Kidney epithelial cell (primary cell): ENCODE results near the gene ANKRD36C. TPM values are rescaled to one million over a fixed set of nuclear protein-coding genes. Genes with fewer than 3 reads are reported as not detected.
"Not testable (repeated sequence)": the region's sequence is repeated elsewhere in the genome, so short reads cannot be mapped to it uniquely, and the experiment has no call there.

Experiments
- DNase-seq: peaks from one replicate; pipeline ENCODE4 v3.0.0-alpha.2; 2010; ENCODE audit warnings: low read depth
- H3K27me3 ChIP-seq: 2 replicates; pipeline ENCODE4 v1.6.0; 2011; ENCODE audit warnings: low read length; ENCODE audit not compliant: control insufficient read depth, insufficient read depth
- H3K36me3 ChIP-seq: 2 replicates; pipeline ENCODE4 v1.5.1; 2011; ENCODE audit warnings: low read length; ENCODE audit not compliant: control insufficient read depth, insufficient read depth
- H3K4me3 ChIP-seq: 2 replicates; pipeline ENCODE4 v1.5.1; 2011; ENCODE audit warnings: low read depth, mild to moderate bottlenecking, control low read depth, low read length
- CTCF ChIP-seq: IDR thresholded peaks from 2 replicates; pipeline ENCODE4 v1.5.1; 2011; ENCODE audit warnings: mild to moderate bottlenecking, moderate library complexity, low read length, control low read depth, inconsistent platforms; ENCODE audit not compliant: insufficient read depth, poor library complexity, severe bottlenecking
- total RNA-seq: library from RNA; depleted of rRNA; stranded (reverse); fragments of >200 nt; gene quantifications from 2 replicates; pipeline ENCODE4 v1.2.3, GENCODE V29; 2015

Gene ANKRD36C
- total RNA-seq, 1 donor from 2014 or later, result 14.0 TPM

- no peak for DNase-seq
- H3K27me3 ChIP-seq, result no peaks in the 10 kb centered on the region
- no peaks in the 10 kb centered on the region for H3K36me3 ChIP-seq
- TF ChIP-seq CTCF, result no peak
- H3K4me3 ChIP-seq, result no peak overlapping the region
These were observed 155.5 kb downstream of the ANKRD36C start for GRCh38 chr2:95836151-95836550.

GRCh38 chr2:95834077-95835013 is 157.3 kb downstream of the ANKRD36C start:
- H3K36me3 ChIP-seq, H3K4me3 ChIP-seq, DNase-seq, H3K27me3 ChIP-seq: not testable (repeated sequence)

DNA sequence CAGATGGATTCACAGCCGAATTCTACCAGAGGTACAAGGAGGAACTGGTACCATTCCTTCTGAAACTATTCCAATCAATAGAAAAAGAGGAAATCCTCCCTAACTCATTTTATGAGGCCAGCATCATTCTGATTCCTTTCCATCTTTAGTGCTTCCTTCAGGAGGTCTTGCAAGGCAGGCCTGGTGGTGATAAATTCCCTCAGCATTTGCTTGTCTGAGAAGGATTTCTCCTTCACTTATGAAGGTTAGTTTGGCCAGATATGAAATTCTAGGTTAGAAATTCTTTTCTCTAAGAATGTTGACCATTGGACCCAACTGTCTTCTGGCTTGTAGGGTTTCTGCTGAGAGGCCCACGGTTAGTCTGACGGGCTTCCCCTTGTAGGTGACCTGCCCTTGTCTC is 167.4 kb downstream of the ANKRD36C start:
- DNase-seq, H3K27me3 ChIP-seq, H3K4me3 ChIP-seq, H3K36me3 ChIP-seq: not testable (repeated sequence)

DNA sequence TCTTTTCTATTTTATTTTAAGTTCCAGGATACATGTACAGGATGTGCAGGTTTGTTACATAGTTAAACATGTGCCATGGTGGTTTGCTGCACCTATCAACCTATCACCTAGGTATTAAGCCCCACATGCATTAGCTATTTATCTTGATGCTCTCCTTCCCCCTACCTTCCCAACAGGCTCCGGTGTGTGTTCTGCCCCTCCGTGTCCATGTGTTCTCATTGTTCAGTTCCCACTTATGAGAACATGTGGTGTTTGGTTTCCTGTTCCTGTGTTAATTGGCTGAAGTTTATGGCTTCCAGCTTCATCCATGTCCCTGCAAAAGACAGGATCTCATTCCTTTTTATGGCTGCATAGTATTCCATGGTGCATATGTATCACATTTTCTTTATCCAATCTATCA is 174.1 kb downstream of the ANKRD36C start:
- H3K27me3 ChIP-seq, DNase-seq, H3K4me3 ChIP-seq, H3K36me3 ChIP-seq: not testable (repeated sequence)

- not testable (repeated sequence) for DNase-seq, H3K27me3 ChIP-seq, H3K36me3 ChIP-seq, H3K4me3 ChIP-seq
These were observed 178.3 kb downstream of the ANKRD36C start for GRCh38 chr2:95813311-95813710.

- TF ChIP-seq CTCF, result no peak
These were observed 191.7 kb downstream of the ANKRD36C start for GRCh38 chr2:95799892-95800291.

GRCh38 chr2:95799147-95799889 is 192.3 kb downstream of the ANKRD36C start:
- not testable (repeated sequence) for DNase-seq, H3K4me3 ChIP-seq, H3K27me3 ChIP-seq, H3K36me3 ChIP-seq

More at GRCh38 chr2:95799892-95800291, 191.7 kb downstream of the ANKRD36C start:
- no peaks in the 10 kb centered on the region for H3K36me3 ChIP-seq
- no peak overlapping the region for H3K4me3 ChIP-seq
- no peak for DNase-seq
- no peaks in the 10 kb centered on the region for H3K27me3 ChIP-seq

GRCh38 chr2:95796249-95797099 is 195.2 kb downstream of the ANKRD36C start:
- H3K27me3 ChIP-seq, DNase-seq, H3K4me3 ChIP-seq, H3K36me3 ChIP-seq: not testable (repeated sequence)

- H3K4me3 ChIP-seq, H3K27me3 ChIP-seq, H3K36me3 ChIP-seq, DNase-seq: not testable (repeated sequence)
These were observed 197.7 kb downstream of the ANKRD36C start for GRCh38 chr2:95793970-95794369.

DNA sequence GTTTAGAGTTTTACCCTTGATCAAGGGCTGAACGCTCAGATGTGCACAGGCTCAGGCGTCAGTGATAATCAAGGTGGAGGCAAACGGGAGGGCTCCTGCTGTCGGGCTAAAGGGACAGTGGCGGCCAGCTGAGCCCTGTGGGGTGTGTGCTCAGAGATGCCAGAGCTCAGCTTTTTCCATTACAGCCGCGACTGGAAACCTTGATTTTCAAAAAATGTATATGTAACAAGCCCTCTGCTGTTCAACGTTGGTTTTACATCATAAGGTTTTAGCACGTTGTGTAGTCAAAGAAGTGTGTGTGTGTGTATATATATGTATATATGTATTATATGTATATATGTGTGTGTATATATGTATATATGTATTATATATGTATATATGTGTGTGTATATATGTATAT is 201.4 kb downstream of the ANKRD36C start:
- not testable (repeated sequence) for H3K36me3 ChIP-seq, H3K4me3 ChIP-seq, H3K27me3 ChIP-seq, DNase-seq

DNA sequence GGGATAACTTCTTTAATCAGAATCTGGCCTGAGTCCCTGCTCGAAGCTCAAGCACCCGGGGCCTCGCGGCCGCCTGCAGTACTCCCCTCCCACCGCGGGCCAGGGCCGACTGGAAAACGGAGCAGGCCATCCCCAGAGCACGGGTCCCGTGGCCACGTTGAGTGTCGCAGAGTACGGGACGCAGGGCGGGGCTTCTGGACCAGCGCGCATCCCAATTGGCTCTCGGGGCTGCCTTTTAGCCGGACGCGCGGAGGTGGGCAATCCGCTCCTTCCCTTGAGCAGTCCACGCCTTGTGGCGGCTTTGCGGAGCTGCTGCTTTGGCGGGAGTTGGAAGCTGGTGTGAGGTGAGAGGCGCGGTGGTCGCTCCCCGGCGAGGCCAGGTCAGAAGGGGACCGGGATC is 202.2 kb downstream of the ANKRD36C start:
- DNase-seq, H3K4me3 ChIP-seq, H3K27me3 ChIP-seq, H3K36me3 ChIP-seq: not testable (repeated sequence)

DNA sequence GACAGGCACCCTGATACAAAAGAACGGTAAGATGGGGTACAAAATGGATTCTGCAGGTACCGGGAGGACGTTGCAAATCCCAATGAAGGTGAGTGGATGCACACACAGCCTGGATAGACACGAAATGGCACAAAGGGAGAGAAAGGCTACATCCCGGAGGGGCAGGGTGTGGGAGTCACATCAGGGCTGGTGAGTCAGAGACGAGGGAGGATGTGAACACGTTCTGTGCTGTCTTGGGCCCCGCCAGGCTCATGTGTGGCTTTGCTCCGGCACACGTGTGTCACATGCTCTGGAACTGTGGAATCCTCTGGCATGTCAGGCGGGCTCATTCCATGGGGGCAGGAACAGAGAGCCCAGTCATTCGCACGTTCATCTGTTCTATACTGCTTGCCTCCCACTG is 203.0 kb downstream of the ANKRD36C start:
- not testable (repeated sequence) for H3K36me3 ChIP-seq

More for the DNA sequence above, 203.0 kb downstream of the ANKRD36C start:
- H3K4me3 ChIP-seq, DNase-seq, H3K27me3 ChIP-seq: not testable (repeated sequence)
